PC-3 (cell line): Measurements from ENCODE around the gene CLMP.

Experiments used
- EZH2phosphoT487 ChIP-seq: fragments of 300-600 bp; sonication (generic); IDR thresholded peaks from 2 replicates; pipeline ENCODE4 v1.6.1; 2018; ENCODE audit warnings: mild to moderate bottlenecking, antibody characterized with exemption, low read length, borderline replicate concordance
- TF ChIP-seq, protein P1 (sequence below): fragments of 300-600 bp; sonication (generic); conservative IDR thresholded peaks from 2 replicates; pipeline ENCODE4 v1.5.1; 2017; ENCODE audit warnings: antibody characterized with exemption, low read depth, mild to moderate bottlenecking, low read length

DNA sequence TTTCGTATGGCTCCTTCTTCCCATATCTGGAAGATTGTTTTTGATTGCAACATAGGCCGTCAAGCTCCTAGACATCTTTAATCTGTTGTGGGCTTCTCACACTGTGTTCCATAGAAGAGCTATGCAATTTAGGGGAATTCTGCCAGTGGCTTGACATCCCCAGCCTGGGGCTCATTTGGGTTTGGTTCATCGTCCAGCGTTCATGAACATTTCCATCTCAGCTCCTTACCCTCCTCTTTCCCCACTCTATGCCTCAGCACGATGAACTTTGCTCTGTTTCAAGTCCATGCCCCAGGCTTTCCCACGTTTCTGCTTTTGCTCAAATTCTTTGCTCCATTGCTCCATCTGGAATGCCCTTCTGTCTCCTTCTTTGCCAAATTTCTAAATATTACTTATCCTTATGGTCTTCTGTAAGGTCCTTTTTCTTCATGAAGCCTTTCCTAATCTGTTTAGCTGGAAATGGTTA is 26.1 kb upstream of the CLMP start:
- TF ChIP-seq, protein P1, sequence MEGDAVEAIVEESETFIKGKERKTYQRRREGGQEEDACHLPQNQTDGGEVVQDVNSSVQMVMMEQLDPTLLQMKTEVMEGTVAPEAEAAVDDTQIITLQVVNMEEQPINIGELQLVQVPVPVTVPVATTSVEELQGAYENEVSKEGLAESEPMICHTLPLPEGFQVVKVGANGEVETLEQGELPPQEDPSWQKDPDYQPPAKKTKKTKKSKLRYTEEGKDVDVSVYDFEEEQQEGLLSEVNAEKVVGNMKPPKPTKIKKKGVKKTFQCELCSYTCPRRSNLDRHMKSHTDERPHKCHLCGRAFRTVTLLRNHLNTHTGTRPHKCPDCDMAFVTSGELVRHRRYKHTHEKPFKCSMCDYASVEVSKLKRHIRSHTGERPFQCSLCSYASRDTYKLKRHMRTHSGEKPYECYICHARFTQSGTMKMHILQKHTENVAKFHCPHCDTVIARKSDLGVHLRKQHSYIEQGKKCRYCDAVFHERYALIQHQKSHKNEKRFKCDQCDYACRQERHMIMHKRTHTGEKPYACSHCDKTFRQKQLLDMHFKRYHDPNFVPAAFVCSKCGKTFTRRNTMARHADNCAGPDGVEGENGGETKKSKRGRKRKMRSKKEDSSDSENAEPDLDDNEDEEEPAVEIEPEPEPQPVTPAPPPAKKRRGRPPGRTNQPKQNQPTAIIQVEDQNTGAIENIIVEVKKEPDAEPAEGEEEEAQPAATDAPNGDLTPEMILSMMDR: no peak
- TF ChIP-seq EZH2phosphoT487: no peak
